KOPT-K1 (cell line): Measurements from ENCODE around the gene APLF.
"Not testable (repeated sequence)": the region's sequence is repeated elsewhere in the genome, so short reads cannot be mapped to it uniquely, and the experiment has no call there.

Source experiments
- H3K27ac ChIP-seq: fragments of 200-600 bp; sonication (generic); 2 replicates; pipeline ENCODE4 v1.5.1; 2016; ENCODE audit warnings: antibody characterized with exemption, mild to moderate bottlenecking, low read depth, low read length; ENCODE audit not compliant: poor library complexity, severe bottlenecking
- H3K36me3 ChIP-seq: fragments of 200-600 bp; sonication (generic); 2 replicates; pipeline ENCODE4 v1.5.1; 2017; ENCODE audit warnings: antibody characterized with exemption, mild to moderate bottlenecking, low read length, moderate library complexity; ENCODE audit not compliant: insufficient read depth
- H3K9me3 ChIP-seq: fragments of 200-600 bp; sonication (generic); 2 replicates; pipeline ENCODE4 v1.5.1; 2017; ENCODE audit warnings: antibody characterized with exemption, low read length, mild to moderate bottlenecking; ENCODE audit not compliant: insufficient read depth, poor library complexity, severe bottlenecking

APLF gene

GRCh38 chr2:68560545-68560944 is 93.2 kb downstream of the APLF start:
- no peaks in the 10 kb centered on the region for H3K9me3 ChIP-seq
- H3K27ac ChIP-seq = no peak overlapping the region
- no peaks in the 10 kb centered on the region for H3K36me3 ChIP-seq

GRCh38 chr2:68561372-68561771 is 94.0 kb downstream of the APLF start:
- no peak overlapping the region for H3K27ac ChIP-seq
- H3K36me3 ChIP-seq = no peaks in the 10 kb centered on the region
- H3K9me3 ChIP-seq = no peaks in the 10 kb centered on the region

- Histone ChIP-seq H3K9me3 (no peaks in the 10 kb centered on the region), H3K27ac (no peak overlapping the region)
Observed at GRCh38 chr2:68562934-68563333, 95.5 kb downstream of the APLF start.

GRCh38 chr2:68564426-68564825 is 97.0 kb downstream of the APLF start:
- Histone ChIP-seq H3K9me3 (no peaks in the 10 kb centered on the region), H3K27ac (no peak overlapping the region), H3K36me3 (no peaks in the 10 kb centered on the region)

More at GRCh38 chr2:68562934-68563333, 95.5 kb downstream of the APLF start:
- no peaks in the 10 kb centered on the region for H3K36me3 ChIP-seq

- no peak overlapping the region for H3K27ac ChIP-seq
Observed at GRCh38 chr2:68565273-68565672, 97.9 kb downstream of the APLF start.

GRCh38 chr2:68565858-68566257 is 98.5 kb downstream of the APLF start:
- Histone ChIP-seq H3K9me3 (no peaks in the 10 kb centered on the region), H3K36me3 (no peaks in the 10 kb centered on the region), H3K27ac (no peak overlapping the region)

More at GRCh38 chr2:68565273-68565672, 97.9 kb downstream of the APLF start:
- no peaks in the 10 kb centered on the region for H3K9me3 ChIP-seq
- H3K36me3 ChIP-seq = no peaks in the 10 kb centered on the region

- Histone ChIP-seq H3K36me3 (no peaks in the 10 kb centered on the region), H3K27ac (no peak overlapping the region), H3K9me3 (no peaks in the 10 kb centered on the region)
Observed at GRCh38 chr2:68566362-68566761, 99.0 kb downstream of the APLF start.

- Histone ChIP-seq H3K36me3 (no peaks in the 10 kb centered on the region), H3K27ac (no peak overlapping the region), H3K9me3 (no peaks in the 10 kb centered on the region)
Observed at GRCh38 chr2:68568116-68568515, 100.7 kb downstream of the APLF start.

GRCh38 chr2:68569604-68570003 is 102.2 kb downstream of the APLF start:
- H3K36me3 ChIP-seq = no peaks in the 10 kb centered on the region
- H3K27ac ChIP-seq = no peak overlapping the region
- no peaks in the 10 kb centered on the region for H3K9me3 ChIP-seq

GRCh38 chr2:68570434-68570833 is 103.0 kb downstream of the APLF start:
- not testable (repeated sequence) for H3K36me3 ChIP-seq, H3K9me3 ChIP-seq, H3K27ac ChIP-seq

- H3K9me3 ChIP-seq = no peaks in the 10 kb centered on the region
- no peaks in the 10 kb centered on the region for H3K36me3 ChIP-seq
- no peak overlapping the region for H3K27ac ChIP-seq
Observed at GRCh38 chr2:68574202-68574791, 106.9 kb downstream of the APLF start.

GRCh38 chr2:68577183-68577582 is 109.8 kb downstream of the APLF start:
- H3K36me3 ChIP-seq = no peaks in the 10 kb centered on the region
- no peaks in the 10 kb centered on the region for H3K9me3 ChIP-seq
- H3K27ac ChIP-seq = no peak overlapping the region

- H3K9me3 ChIP-seq = no peaks in the 10 kb centered on the region
- H3K27ac ChIP-seq = no peak overlapping the region
Observed at GRCh38 chr2:68579689-68580088, 112.3 kb downstream of the APLF start.

GRCh38 chr2:68588589-68588988 is 121.2 kb downstream of the APLF start:
- H3K9me3 ChIP-seq = no peaks in the 10 kb centered on the region
- no peak overlapping the region for H3K27ac ChIP-seq
- no peaks in the 10 kb centered on the region for H3K36me3 ChIP-seq

More at GRCh38 chr2:68579689-68580088, 112.3 kb downstream of the APLF start:
- no peaks in the 10 kb centered on the region for H3K36me3 ChIP-seq

GRCh38 chr2:68589963-68590362 is 122.6 kb downstream of the APLF start:
- H3K27ac ChIP-seq = no peak overlapping the region
- H3K9me3 ChIP-seq = no peaks in the 10 kb centered on the region
- no peaks in the 10 kb centered on the region for H3K36me3 ChIP-seq

- H3K36me3 ChIP-seq = no peaks in the 10 kb centered on the region
- no peaks in the 10 kb centered on the region for H3K9me3 ChIP-seq
- no peak overlapping the region for H3K27ac ChIP-seq
Observed at GRCh38 chr2:68590702-68591101, 123.3 kb downstream of the APLF start.
